SK-N-SH treated with all-trans-retinoic acid at 6 μM for 48 hours (cell line): ENCODE results near the gene SHOC1.
"Not testable (repeated sequence)": the region's sequence is repeated elsewhere in the genome, so short reads cannot be mapped to it uniquely, and the experiment has no call there.

Experiments used
- ATAC-seq: fragments of 200-7000 bp; cut with Tn5 transposase; 3 replicates; pipeline ENCODE4 v1.9.1; 2020; ENCODE audit warnings: mild to moderate bottlenecking, moderate library complexity
- ARNTL ChIP-seq: fragments of 450-650 bp; formaldehyde crosslinking; IDR thresholded peaks from 2 replicates; pipeline ENCODE4 v1.5.0; 2020; ENCODE audit warnings: low read depth, mild to moderate bottlenecking, moderate library complexity, borderline replicate concordance
- BACH2 ChIP-seq: fragments of 250-450 bp; sonication (Bioruptor Pico); IDR thresholded peaks from 2 replicates; pipeline ENCODE4 v1.9.0; 2021; ENCODE audit warnings: mild to moderate bottlenecking, borderline replicate concordance
- CSDC2 ChIP-seq: fragments of 250-450 bp; sonication (Bioruptor Pico); IDR thresholded peaks from 2 replicates; pipeline ENCODE4 v1.5.0; 2020; ENCODE audit warnings: mild to moderate bottlenecking, moderate library complexity
- ESRRG ChIP-seq: fragments of 250-450 bp; sonication (Bioruptor Pico); IDR thresholded peaks from 2 replicates; pipeline ENCODE4 v1.6.1; 2021; ENCODE audit warnings: mild to moderate bottlenecking
- GLIS3 ChIP-seq: fragments of 250-450 bp; sonication (Bioruptor Pico); IDR thresholded peaks from 2 replicates; pipeline ENCODE4 v1.5.0; 2020; ENCODE audit warnings: mild to moderate bottlenecking, moderate library complexity
- ISL1 ChIP-seq: fragments of 250-450 bp; sonication (Bioruptor Pico); IDR thresholded peaks from 2 replicates; pipeline ENCODE4 v2.1.2; 2022; ENCODE audit warnings: mild to moderate bottlenecking, moderate library complexity
- OSR1 ChIP-seq: fragments of 250-450 bp; sonication (Bioruptor Pico); IDR thresholded peaks from 2 replicates; pipeline ENCODE4 v1.8.0; 2022; ENCODE audit warnings: moderate library complexity, mild to moderate bottlenecking, inconsistent platforms
- PATZ1 ChIP-seq: fragments of 250-450 bp; sonication (Bioruptor Pico); IDR thresholded peaks from 2 replicates; pipeline ENCODE4 v1.8.0; 2020; ENCODE audit warnings: mild to moderate bottlenecking, moderate library complexity, borderline replicate concordance
- POU6F1 ChIP-seq: fragments of 250-450 bp; sonication (Bioruptor Pico); IDR thresholded peaks from 2 replicates; pipeline ENCODE4 v1.8.0; 2021; ENCODE audit warnings: low read depth, mild to moderate bottlenecking, moderate library complexity, borderline replicate concordance
- PPARA ChIP-seq: fragments of 250-450 bp; sonication (Bioruptor Pico); IDR thresholded peaks from 2 replicates; pipeline ENCODE4 v1.5.0; 2020; ENCODE audit warnings: mild to moderate bottlenecking, borderline replicate concordance
- RARB ChIP-seq: fragments of 250-450 bp; sonication (Bioruptor Pico); IDR thresholded peaks from 2 replicates; pipeline ENCODE4 v1.8.0; 2021; ENCODE audit warnings: mild to moderate bottlenecking, moderate library complexity
- SNAI2 ChIP-seq: fragments of 250-450 bp; sonication (Bioruptor Pico); IDR thresholded peaks from 2 replicates; pipeline ENCODE4 v1.5.0; 2020; ENCODE audit warnings: mild to moderate bottlenecking, moderate library complexity
- TCF4 ChIP-seq: fragments of 250-450 bp; sonication (Bioruptor Pico); IDR thresholded peaks from 2 replicates; pipeline ENCODE4 v1.8.0; 2021; ENCODE audit warnings: mild to moderate bottlenecking, moderate library complexity, borderline replicate concordance
- TOX ChIP-seq: fragments of 250-450 bp; sonication (Bioruptor Pico); IDR thresholded peaks from 2 replicates; pipeline ENCODE4 v1.8.0; 2021; ENCODE audit warnings: mild to moderate bottlenecking, moderate library complexity, borderline replicate concordance
- TSHZ2 ChIP-seq: fragments of 250-450 bp; sonication (Bioruptor Pico); IDR thresholded peaks from 2 replicates; pipeline ENCODE4 v1.5.0; 2020; ENCODE audit warnings: mild to moderate bottlenecking, moderate library complexity
- ZC3H10 ChIP-seq: fragments of 250-450 bp; sonication (Bioruptor Pico); IDR thresholded peaks from 2 replicates; pipeline ENCODE4 v1.5.1; 2021; ENCODE audit warnings: mild to moderate bottlenecking, moderate library complexity
- ZFP3 ChIP-seq: fragments of 250-450 bp; sonication (Bioruptor Pico); IDR thresholded peaks from 2 replicates; pipeline ENCODE4 v1.5.0; 2020; ENCODE audit warnings: mild to moderate bottlenecking, moderate library complexity
- ZFP30 ChIP-seq: fragments of 450-650 bp; formaldehyde crosslinking; IDR thresholded peaks from 2 replicates; pipeline ENCODE4 v1.5.0; 2022; ENCODE audit warnings: mild to moderate bottlenecking, moderate library complexity
- ZNF565 ChIP-seq: fragments of 450-650 bp; formaldehyde crosslinking; conservative IDR thresholded peaks from 2 replicates; pipeline ENCODE4 v1.5.0; 2020; ENCODE audit warnings: low read depth, mild to moderate bottlenecking, moderate library complexity
- ZNF70 ChIP-seq: fragments of 450-650 bp; formaldehyde crosslinking; IDR thresholded peaks from 2 replicates; pipeline ENCODE4 v1.5.0; 2020; ENCODE audit warnings: mild to moderate bottlenecking, moderate library complexity
- ZNF8 ChIP-seq: fragments of 450-650 bp; formaldehyde crosslinking; IDR thresholded peaks from 2 replicates; pipeline ENCODE4 v1.5.0; 2020; ENCODE audit warnings: mild to moderate bottlenecking, moderate library complexity
- TF ChIP-seq, protein P1 (sequence below): fragments of 250-450 bp; sonication (Bioruptor Pico); IDR thresholded peaks from 2 replicates; pipeline ENCODE4 v1.5.1; 2020; ENCODE audit warnings: low read depth, mild to moderate bottlenecking, moderate library complexity

Gene SHOC1

DNA sequence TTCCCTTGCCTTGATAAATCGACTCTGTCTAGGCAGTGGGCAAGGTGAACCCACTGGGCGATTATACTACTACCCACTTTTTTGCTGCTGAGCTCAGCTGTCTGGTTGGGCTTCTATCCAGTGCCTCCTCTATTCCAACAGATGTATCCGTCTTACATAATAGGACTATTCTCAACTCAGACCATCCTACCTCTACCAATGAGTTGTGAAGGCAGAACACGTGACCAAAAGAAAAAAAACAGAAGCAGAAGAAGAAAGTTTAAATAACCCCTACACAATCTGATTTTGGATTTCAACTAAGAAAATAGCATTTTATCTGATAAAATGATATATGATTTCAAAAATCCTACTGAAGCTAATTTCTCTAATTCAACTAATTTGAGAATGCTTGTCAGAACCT is 16.2 kb upstream of the SHOC1 start:
- no peak for TF ChIP-seq ZFP3 (CRISPR knock-in tag)
- TF ChIP-seq SNAI2 (CRISPR knock-in tag) = no peak
- no peak for TF ChIP-seq TCF4
- TF ChIP-seq ZFP30 = no peak
- TF ChIP-seq ESRRG (CRISPR knock-in tag) = no peak
- no peak for TF ChIP-seq ZNF565 (CRISPR knock-in tag)
- no peak for TF ChIP-seq ARNTL
- TF ChIP-seq POU6F1 (CRISPR knock-in tag) = no peak
- no peak for TF ChIP-seq GLIS3 (CRISPR knock-in tag)
- TF ChIP-seq ZC3H10 = no peak
- TF ChIP-seq TOX (CRISPR knock-in tag) = no peak
- TF ChIP-seq TSHZ2 = no peak
- TF ChIP-seq CSDC2 = no peak
- no peak for TF ChIP-seq BACH2 (CRISPR knock-in tag)
- ATAC-seq = no peak

GRCh38 chr9:111810415-111810814 is 15.7 kb upstream of the SHOC1 start:
- ATAC-seq = not testable (repeated sequence)

GRCh38 chr9:111807197-111807596 is 12.5 kb upstream of the SHOC1 start:
- TF ChIP-seq ZNF8 = no peak
- no peak for TF ChIP-seq TCF4
- no peak for TF ChIP-seq TOX (CRISPR knock-in tag)
- no peak for TF ChIP-seq ESRRG (CRISPR knock-in tag)
- no peak for TF ChIP-seq OSR1 (CRISPR knock-in tag)
- no peak for TF ChIP-seq GLIS3 (CRISPR knock-in tag)
- TF ChIP-seq, protein P1, sequence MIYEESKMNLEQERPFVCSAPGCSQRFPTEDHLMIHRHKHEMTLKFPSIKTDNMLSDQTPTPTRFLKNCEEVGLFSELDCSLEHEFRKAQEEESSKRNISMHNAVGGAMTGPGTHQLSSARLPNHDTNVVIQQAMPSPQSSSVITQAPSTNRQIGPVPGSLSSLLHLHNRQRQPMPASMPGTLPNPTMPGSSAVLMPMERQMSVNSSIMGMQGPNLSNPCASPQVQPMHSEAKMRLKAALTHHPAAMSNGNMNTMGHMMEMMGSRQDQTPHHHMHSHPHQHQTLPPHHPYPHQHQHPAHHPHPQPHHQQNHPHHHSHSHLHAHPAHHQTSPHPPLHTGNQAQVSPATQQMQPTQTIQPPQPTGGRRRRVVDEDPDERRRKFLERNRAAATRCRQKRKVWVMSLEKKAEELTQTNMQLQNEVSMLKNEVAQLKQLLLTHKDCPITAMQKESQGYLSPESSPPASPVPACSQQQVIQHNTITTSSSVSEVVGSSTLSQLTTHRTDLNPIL (CRISPR knock-in tag) = no peak
- no peak for TF ChIP-seq CSDC2
- TF ChIP-seq ZNF70 (CRISPR knock-in tag) = no peak
- TF ChIP-seq ZNF565 (CRISPR knock-in tag) = no peak
- TF ChIP-seq RARB (CRISPR knock-in tag) = no peak
- TF ChIP-seq ISL1 (CRISPR knock-in tag) = no peak
- ATAC-seq = no peak

GRCh38 chr9:111806259-111806658 is 11.5 kb upstream of the SHOC1 start:
- ATAC-seq = no peak
- no peak for TF ChIP-seq ZNF565 (CRISPR knock-in tag)
- no peak for TF ChIP-seq PPARA (CRISPR knock-in tag)
- no peak for TF ChIP-seq TCF4
- no peak for TF ChIP-seq ZNF70 (CRISPR knock-in tag)
- TF ChIP-seq RARB (CRISPR knock-in tag) = no peak
- TF ChIP-seq CSDC2 = no peak
- TF ChIP-seq TSHZ2 = no peak
- TF ChIP-seq ZFP3 (CRISPR knock-in tag) = no peak
- no peak for TF ChIP-seq GLIS3 (CRISPR knock-in tag)
- TF ChIP-seq ISL1 (CRISPR knock-in tag) = no peak
- TF ChIP-seq TOX (CRISPR knock-in tag) = no peak
- TF ChIP-seq ZC3H10 = no peak
- TF ChIP-seq PATZ1 (CRISPR knock-in tag) = no peak
- TF ChIP-seq ZFP30 = no peak
- TF ChIP-seq, protein P1 (CRISPR knock-in tag) = no peak
- no peak for TF ChIP-seq ARNTL
- no peak for TF ChIP-seq ZNF8
- no peak for TF ChIP-seq BACH2 (CRISPR knock-in tag)
- no peak for TF ChIP-seq OSR1 (CRISPR knock-in tag)
